ENCODE data around the gene BTNL9.

BTNL9 gene

GRCh38 chr5:181086026-181086883, 46.2 kb downstream of the BTNL9 start:
- H3K36me3 ChIP-seq (replicated peaks; ENCODE audit: low read depth, low read length) = no peaks in the 10 kb centered on the region
- TF ChIP-seq EZH2phosphoT487 (IDR thresholded peaks at IDR 0.05; ENCODE audit: low read depth) (no peak), CTCF (IDR thresholded peaks at IDR 0.05; ENCODE audit: low read depth, low read length) (no peak)

GRCh38 chr5:181086884-181087205, 46.8 kb downstream of the BTNL9 start:
- no peak overlapping the region for H3K4me2 ChIP-seq (ENCODE audit: low read length)
- H3K36me3 ChIP-seq (replicated peaks; ENCODE audit: low read depth, low read length) = no peaks in the 10 kb centered on the region
- no peak overlapping the region for H3K4me3 ChIP-seq (ENCODE audit: low read length)
- H3K4me1 ChIP-seq (ENCODE audit: low read length) = no peaks in the 10 kb centered on the region
- no peak overlapping the region for H3K27ac ChIP-seq (ENCODE audit: low read length)
- H2AFZ ChIP-seq (ENCODE audit: low read depth, low read length) = no peak overlapping the region
- H3K27me3 ChIP-seq (ENCODE audit: low read depth, low read length) = peaks cover 10% of the 10 kb centered on the region; the same call in 1 of the 2 replicates
- no peak overlapping the region for H3K9ac ChIP-seq (ENCODE audit: low read length)
- H3K9me3 ChIP-seq (ENCODE audit: insufficient read depth, low read length) = no peaks in the 10 kb centered on the region
- H3K79me2 ChIP-seq (ENCODE audit: low read length) = no peaks in the 10 kb centered on the region
- TF ChIP-seq CTCF (IDR thresholded peaks at IDR 0.05; ENCODE audit: low read depth, low read length) = no peak
- TF ChIP-seq EZH2phosphoT487 (IDR thresholded peaks at IDR 0.05; ENCODE audit: low read depth) = no peak
- H4K20me1 ChIP-seq (ENCODE audit: insufficient read depth, low read length) = no peaks in the 10 kb centered on the region

More at GRCh38 chr5:181086026-181086883, 46.2 kb downstream of the BTNL9 start:
- no peaks in the 10 kb centered on the region for H3K4me1 ChIP-seq (ENCODE audit: low read length)
- no peak overlapping the region for H3K4me2 ChIP-seq (ENCODE audit: low read length)
- no peak overlapping the region for H3K27ac ChIP-seq (ENCODE audit: low read length)
- H3K27me3 ChIP-seq (ENCODE audit: low read depth, low read length) = peaks cover 10% of the 10 kb centered on the region; the same call in 1 of the 2 replicates
- no peak overlapping the region for H3K9ac ChIP-seq (ENCODE audit: low read length)
- H3K4me3 ChIP-seq (ENCODE audit: low read length) = no peak overlapping the region
- no peaks in the 10 kb centered on the region for H3K79me2 ChIP-seq (ENCODE audit: low read length)
- no peaks in the 10 kb centered on the region for H4K20me1 ChIP-seq (ENCODE audit: insufficient read depth, low read length)
- no peaks in the 10 kb centered on the region for H3K9me3 ChIP-seq (ENCODE audit: insufficient read depth, low read length)
- no peak overlapping the region for H2AFZ ChIP-seq (ENCODE audit: low read depth, low read length)

GRCh38 chr5:181087309-181087708, 47.2 kb downstream of the BTNL9 start:
- Histone ChIP-seq H3K9me3 (ENCODE audit: insufficient read depth, low read length) (no peaks in the 10 kb centered on the region), H3K4me3 (ENCODE audit: low read length) (no peak overlapping the region), H3K36me3 (replicated peaks; ENCODE audit: low read depth, low read length) (no peaks in the 10 kb centered on the region), H3K79me2 (ENCODE audit: low read length) (no peaks in the 10 kb centered on the region), H3K27ac (ENCODE audit: low read length) (no peak overlapping the region), H4K20me1 (ENCODE audit: insufficient read depth, low read length) (no peaks in the 10 kb centered on the region), H3K27me3 (ENCODE audit: low read depth, low read length) (peaks cover 9% of the 10 kb centered on the region; the same call in 1 of the 2 replicates), H3K9ac (ENCODE audit: low read length) (no peak overlapping the region), H2AFZ (ENCODE audit: low read depth, low read length) (no peak overlapping the region), H3K4me2 (ENCODE audit: low read length) (no peak overlapping the region), H3K4me1 (ENCODE audit: low read length) (no peaks in the 10 kb centered on the region)
- TF ChIP-seq CTCF (IDR thresholded peaks at IDR 0.05; ENCODE audit: low read depth, low read length) = no peak
- TF ChIP-seq EZH2phosphoT487 (IDR thresholded peaks at IDR 0.05; ENCODE audit: low read depth) = no peak

- no peaks in the 10 kb centered on the region for H3K36me3 ChIP-seq (replicated peaks; ENCODE audit: low read depth, low read length)
- H3K4me1 ChIP-seq (ENCODE audit: low read length) = no peaks in the 10 kb centered on the region
- no peak overlapping the region for H3K4me3 ChIP-seq (ENCODE audit: low read length)
- no peaks in the 10 kb centered on the region for H3K79me2 ChIP-seq (ENCODE audit: low read length)
- H3K27ac ChIP-seq (ENCODE audit: low read length) = no peak overlapping the region
- no peak overlapping the region for H3K4me2 ChIP-seq (ENCODE audit: low read length)
- H3K27me3 ChIP-seq (ENCODE audit: low read depth, low read length) = 0 out of 2 replicates have a peak, but pooled peaks cover 2% of the 10 kb centered on the region
- no peaks in the 10 kb centered on the region for H3K9me3 ChIP-seq (ENCODE audit: insufficient read depth, low read length)
- H3K9ac ChIP-seq (ENCODE audit: low read length) = no peak overlapping the region
- H2AFZ ChIP-seq (ENCODE audit: low read depth, low read length) = no peak overlapping the region
- TF ChIP-seq CTCF (IDR thresholded peaks at IDR 0.05; ENCODE audit: low read depth, low read length) (peak; percentile 41), EZH2phosphoT487 (IDR thresholded peaks at IDR 0.05; ENCODE audit: low read depth) (no peak)
- H4K20me1 ChIP-seq (ENCODE audit: insufficient read depth, low read length) = no peaks in the 10 kb centered on the region
Observed at GRCh38 chr5:181088289-181088688, 48.2 kb downstream of the BTNL9 start.

Measured in OCI-LY3 (cell line).